K562 (cell line): Measurements from ENCODE around the gene MTFMT. TPM values are rescaled to one million over a fixed set of nuclear protein-coding genes. Genes with fewer than 3 reads are reported as not detected.

Experiments
- ATF2 ChIP-seq: sonication (generic); formaldehyde crosslinking; IDR thresholded peaks from 2 replicates; pipeline ENCODE4 v1.8.1; 2022; ENCODE audit warnings: missing genetic modification reagents
- KLF1 ChIP-seq: fragments of 450-650 bp; IDR thresholded peaks from 2 replicates; pipeline ENCODE4 v1.6.1; 2016; ENCODE audit warnings: missing genetic modification characterization, missing compliant biosample characterization
- MEIS2 ChIP-seq: fragments of 450-650 bp; IDR thresholded peaks from 2 replicates; pipeline ENCODE4 v1.6.1; 2014; ENCODE audit warnings: mild to moderate bottlenecking; ENCODE audit not compliant: partially characterized antibody
- PBX2 ChIP-seq, 2 experiments: IDR thresholded peaks in 1 of 2; conservative IDR thresholded peaks in 1 of 2; 2 replicates each; pipeline ENCODE4 v1.6.1; 2016; ENCODE audit warnings: low read depth in 2 of 2, mild to moderate bottlenecking in 1 of 2, missing compliant biosample characterization in 1 of 2, missing genetic modification characterization in 1 of 2, moderate library complexity in 1 of 2
- PKNOX1 ChIP-seq: fragments of 450-650 bp; IDR thresholded peaks from 2 replicates; pipeline ENCODE4 v1.6.1; 2016
- SAP30 ChIP-seq: fragments of 200-600 bp; sonication (generic); IDR thresholded peaks from 2 replicates; pipeline ENCODE4 v1.6.1; 2012; ENCODE audit warnings: borderline replicate concordance, low read depth, mild to moderate bottlenecking, moderate library complexity, low read length, control low read depth, inconsistent platforms; ENCODE audit not compliant: insufficient read depth, poor library complexity, severe bottlenecking
- ZBTB17 ChIP-seq: fragments of 450-650 bp; formaldehyde crosslinking; IDR thresholded peaks from 2 replicates; pipeline ENCODE4 v1.4.0; 2020; ENCODE audit warnings: mild to moderate bottlenecking
- ZFP1 ChIP-seq: fragments of 450-650 bp; formaldehyde crosslinking; IDR thresholded peaks from 2 replicates; pipeline ENCODE4 v1.4.0; 2020; ENCODE audit warnings: mild to moderate bottlenecking, mixed read lengths
- ZNF764 ChIP-seq: fragments of 250-450 bp; sonication (Bioruptor Pico); IDR thresholded peaks from 2 replicates; pipeline ENCODE4 v1.4.0; 2020; ENCODE audit warnings: low read depth, mild to moderate bottlenecking, moderate library complexity
- polyA plus RNA-seq, 8 experiments: library from polyadenylated mRNA; depleted of rRNA in 4 of 8; stranded (reverse) in 5 of 8; unstranded in 3 of 8; fragments of >200 nt; fragmentation: Nextera tagmentation in 2 of 8; fragmentation: Illumina TruSeq in 1 of 8; extraction: Ambion mirVana in 2 of 8; extraction: Trizol in 1 of 8; gene quantifications; 2 replicates each; pipeline versions ENCODE4 v1.2.1 to v1.2.3, GENCODE V29; 2011 to 2014; ENCODE audit warnings: inconsistent platforms in 1 of 8, missing spikeins in 1 of 8
- total RNA-seq, 7 experiments: library from RNA; depleted of rRNA in 6 of 7; stranded (reverse); fragments of >200 nt in 6 of 7; fragmentation: Illumina TruSeq in 2 of 7; extraction: Trizol in 2 of 7; gene quantifications; 2 replicates each; pipeline versions ENCODE4 v1.2.1 to v1.2.3, GENCODE V29; 2011 to 2021; ENCODE audit warnings: low replicate concordance in 1 of 7

MTFMT gene
- total and polyA plus RNA-seq, 9 of the 15 experiments (the other 6 are each of a cell fraction or from before 2014, with no cell fraction given), result 1.4 to 31.1 (median 16.2) TPM

GRCh38 chr15:65032801-65033537 lies 3.5 kb upstream of the MTFMT start (continued):
- TF ChIP-seq ATF2 (CRISPR knock-in tag), result no peak
- peak; percentile 55 for TF ChIP-seq MEIS2
- TF ChIP-seq ZBTB17 (CRISPR knock-in tag), result no peak
- no peak for TF ChIP-seq KLF1 (tag)
- TF ChIP-seq SAP30, result no peak
- TF ChIP-seq PBX2 (CRISPR knock-in tag; IDR thresholded peaks at IDR 0.05; ENCODE audit: low read depth), result no peak
- peak; percentile 40; the same call in 1 of the 2 replicates for TF ChIP-seq PBX2 (tag; conservative IDR thresholded peaks at IDR 0.05; ENCODE audit: low read depth)
- TF ChIP-seq ZNF764, result 0 out of 2 replicates have a peak, but pooled peaks have one; percentile 46
- TF ChIP-seq ZFP1 (CRISPR knock-in tag), result no peak
- peak; percentile 59 for TF ChIP-seq PKNOX1
- TF ChIP-seq, all 486 proteins: peak for 18
